GM23248 (cell line): ENCODE results near the gene SPPL2A.

ENCODE experiments used
- EZH2 ChIP-seq: fragments of 200-600 bp; sonication (generic); IDR thresholded peaks from 2 replicates; pipeline ENCODE4 v1.6.1; 2018; ENCODE audit warnings: antibody characterized with exemption, mild to moderate bottlenecking; ENCODE audit not compliant: insufficient read depth, poor library complexity, severe bottlenecking
- EZH2phosphoT487 ChIP-seq: fragments of 200-600 bp; sonication (generic); IDR thresholded peaks from 2 replicates; pipeline ENCODE4 v1.6.1; 2018; ENCODE audit warnings: antibody characterized with exemption, moderate library complexity, mild to moderate bottlenecking, low read depth; ENCODE audit not compliant: insufficient read depth

- TF ChIP-seq EZH2phosphoT487, result no peak
- no peak for TF ChIP-seq EZH2
Observed at GRCh38 chr15:50652671-50653070, 112.8 kb downstream of the SPPL2A start.
